OCI-LY1 (cell line): ENCODE data around the gene PALD1.

Experiments used
- H2AFZ ChIP-seq: fragments of 200-600 bp; sonication (generic), shearing (Covaris generic); 2 replicates; pipeline ENCODE4 v1.6.0; 2014; ENCODE audit warnings: antibody characterized with exemption, mild to moderate bottlenecking, low read length
- H3F3A ChIP-seq: fragments of 200-600 bp; sonication (generic), shearing (Covaris generic); 2 replicates; pipeline ENCODE4 v1.6.0; 2014; ENCODE audit warnings: mild to moderate bottlenecking, antibody characterized with exemption, low read length, moderate library complexity; ENCODE audit not compliant: insufficient read depth
- H3K27ac ChIP-seq: fragments of 200-600 bp; sonication (generic); 2 replicates; pipeline ENCODE4 v1.5.1; 2014; ENCODE audit warnings: low read length, mixed run types, mild to moderate bottlenecking, low read depth; ENCODE audit not compliant: poor library complexity, severe bottlenecking
- H3K27me3 ChIP-seq: fragments of 200-600 bp; sonication (generic); 2 replicates; pipeline ENCODE4 v1.6.0; 2014; ENCODE audit warnings: antibody characterized with exemption, mild to moderate bottlenecking, low read length, moderate library complexity; ENCODE audit not compliant: insufficient read depth
- H3K36me3 ChIP-seq: fragments of 200-600 bp; sonication (generic); 2 replicates; pipeline ENCODE4 v1.6.1; 2014; ENCODE audit warnings: mild to moderate bottlenecking, antibody characterized with exemption, low read length, moderate library complexity, mixed read lengths; ENCODE audit not compliant: insufficient read depth
- H3K4me1 ChIP-seq: fragments of 200-600 bp; sonication (generic); 2 replicates; pipeline ENCODE4 v1.5.1; 2014; ENCODE audit warnings: mild to moderate bottlenecking, low read length, moderate library complexity; ENCODE audit not compliant: insufficient read depth, severe bottlenecking
- H3K4me2 ChIP-seq: fragments of 200-600 bp; sonication (generic), shearing (Covaris generic); 2 replicates; pipeline ENCODE4 v1.6.1; 2014; ENCODE audit warnings: low read length
- H3K4me3 ChIP-seq: fragments of 200-600 bp; sonication (generic); 2 replicates; pipeline ENCODE4 v1.5.1; 2014; ENCODE audit warnings: low read length, low read depth, mild to moderate bottlenecking, mixed read lengths; ENCODE audit not compliant: poor library complexity, severe bottlenecking
- H3K79me2 ChIP-seq: fragments of 200-600 bp; shearing (Covaris generic); 2 replicates; pipeline ENCODE4 v1.6.1; 2016; ENCODE audit warnings: mixed run types, low read length, mixed read lengths; ENCODE audit not compliant: insufficient read depth
- H3K9ac ChIP-seq: fragments of 200-600 bp; sonication (generic), shearing (Covaris generic); 2 replicates; pipeline ENCODE4 v1.6.1; 2014; ENCODE audit warnings: mild to moderate bottlenecking, low read length, mixed read lengths
- H3K9me2 ChIP-seq: fragments of 200-600 bp; sonication (generic), shearing (Covaris generic); 2 replicates; pipeline ENCODE4 v1.6.1; 2014; ENCODE audit warnings: low read depth, mild to moderate bottlenecking, low read length, mixed read lengths
- H3K9me3 ChIP-seq: fragments of 200-600 bp; shearing (Covaris generic); 2 replicates; pipeline ENCODE4 v1.6.1; 2014; ENCODE audit warnings: low read length, mixed read lengths
- H4K20me1 ChIP-seq: fragments of 200-600 bp; sonication (generic), shearing (Covaris generic); 2 replicates; pipeline ENCODE4 v1.6.0; 2016; ENCODE audit warnings: mild to moderate bottlenecking, low read length; ENCODE audit not compliant: insufficient read depth
- CTCF ChIP-seq: fragments of 200-600 bp; sonication (generic), shearing (Covaris generic); IDR thresholded peaks from 2 replicates; pipeline ENCODE4 v1.5.1; 2017; ENCODE audit warnings: mild to moderate bottlenecking, antibody characterized with exemption, low read length, moderate library complexity, mixed read lengths
- EZH2 ChIP-seq: fragments of 200-600 bp; sonication (generic), shearing (Covaris generic); IDR thresholded peaks from 2 replicates; pipeline ENCODE4 v1.8.0; 2017; ENCODE audit warnings: borderline replicate concordance, mixed run types, mild to moderate bottlenecking, antibody characterized with exemption, low read length, moderate library complexity, mixed read lengths

Gene PALD1

GRCh38 chr10:70494966-70495365, 16.4 kb downstream of the PALD1 start:
- Histone ChIP-seq H3K9me2 (no peaks in the 10 kb centered on the region), H3K79me2 (peaks cover 34% of the 10 kb centered on the region), H3K4me2 (peak overlapping the region; percentile 85), H3K4me1 (peaks cover 100% of the 10 kb centered on the region), H3K9ac (peak overlapping the region; percentile 67), H4K20me1 (no peaks in the 10 kb centered on the region), H3K27me3 (no peaks in the 10 kb centered on the region), H2AFZ (no peak overlapping the region), H3F3A (peaks cover 22% of the 10 kb centered on the region), H3K36me3 (peaks cover 16% of the 10 kb centered on the region; the same call in 1 of the 2 replicates), H3K27ac (peak overlapping the region; percentile 100), H3K4me3 (peak overlapping the region; percentile 57), H3K9me3 (no peaks in the 10 kb centered on the region)
- TF ChIP-seq CTCF (no peak), EZH2 (no peak)

- Histone ChIP-seq H2AFZ (no peak overlapping the region), H4K20me1 (no peaks in the 10 kb centered on the region), H3K4me3 (no peak overlapping the region), H3K79me2 (peaks cover 41% of the 10 kb centered on the region), H3K36me3 (peaks cover 23% of the 10 kb centered on the region; the same call in 1 of the 2 replicates), H3K9ac (no peak overlapping the region; the same call in 1 of the 2 replicates), H3K4me1 (peaks cover 100% of the 10 kb centered on the region), H3K9me3 (no peaks in the 10 kb centered on the region), H3F3A (peaks cover 16% of the 10 kb centered on the region; the same call in 1 of the 2 replicates), H3K27me3 (no peaks in the 10 kb centered on the region), H3K27ac (peak overlapping the region; percentile 100), H3K4me2 (peak overlapping the region; percentile 85; the same call in 1 of the 2 replicates), H3K9me2 (no peaks in the 10 kb centered on the region)
- no peak for TF ChIP-seq EZH2
Measured at GRCh38 chr10:70495691-70496261, 17.2 kb downstream of the PALD1 start.

- no peaks in the 10 kb centered on the region for H3K9me2 ChIP-seq
- peaks cover 11% of the 10 kb centered on the region; the same call in 1 of the 2 replicates for H3F3A ChIP-seq
Measured at GRCh38 chr10:70496341-70497119, 18.0 kb downstream of the PALD1 start.

More at GRCh38 chr10:70496341-70497119, 18.0 kb downstream of the PALD1 start:
- Histone ChIP-seq H3K27me3 (no peaks in the 10 kb centered on the region), H3K4me2 (peak overlapping the region; percentile 39), H3K79me2 (peaks cover 44% of the 10 kb centered on the region), H3K36me3 (peaks cover 27% of the 10 kb centered on the region; the same call in 1 of the 2 replicates), H3K4me1 (peaks cover 100% of the 10 kb centered on the region), H3K9me3 (no peaks in the 10 kb centered on the region), H3K27ac (peak overlapping the region; percentile 100), H4K20me1 (no peaks in the 10 kb centered on the region), H3K4me3 (peak overlapping the region; percentile 29), H2AFZ (no peak overlapping the region), H3K9ac (peak overlapping the region; percentile 42; the same call in 1 of the 2 replicates)
- TF ChIP-seq EZH2 (no peak), CTCF (no peak)
